ENCODE data around the gene SDK2.
"Not testable (repeated sequence)": the region's sequence is repeated elsewhere in the genome, so short reads cannot be mapped to it uniquely, and the experiment has no call there.

The SDK2 gene

GRCh38 chr17:73311781-73312641 is 332.2 kb downstream of the SDK2 start, which contains the start of gene CDC42EP4:
Gene CDC42EP4 (minus strand): TSS chr17:73312001. CDS start chr17:73286500, 25,501 bp downstream.
- peak; percentile 94 to 96 for DNase-seq

GRCh38 chr17:73311428-73311780 is 332.8 kb downstream of the SDK2 start:
- DNase-seq, result no peak

DNA sequence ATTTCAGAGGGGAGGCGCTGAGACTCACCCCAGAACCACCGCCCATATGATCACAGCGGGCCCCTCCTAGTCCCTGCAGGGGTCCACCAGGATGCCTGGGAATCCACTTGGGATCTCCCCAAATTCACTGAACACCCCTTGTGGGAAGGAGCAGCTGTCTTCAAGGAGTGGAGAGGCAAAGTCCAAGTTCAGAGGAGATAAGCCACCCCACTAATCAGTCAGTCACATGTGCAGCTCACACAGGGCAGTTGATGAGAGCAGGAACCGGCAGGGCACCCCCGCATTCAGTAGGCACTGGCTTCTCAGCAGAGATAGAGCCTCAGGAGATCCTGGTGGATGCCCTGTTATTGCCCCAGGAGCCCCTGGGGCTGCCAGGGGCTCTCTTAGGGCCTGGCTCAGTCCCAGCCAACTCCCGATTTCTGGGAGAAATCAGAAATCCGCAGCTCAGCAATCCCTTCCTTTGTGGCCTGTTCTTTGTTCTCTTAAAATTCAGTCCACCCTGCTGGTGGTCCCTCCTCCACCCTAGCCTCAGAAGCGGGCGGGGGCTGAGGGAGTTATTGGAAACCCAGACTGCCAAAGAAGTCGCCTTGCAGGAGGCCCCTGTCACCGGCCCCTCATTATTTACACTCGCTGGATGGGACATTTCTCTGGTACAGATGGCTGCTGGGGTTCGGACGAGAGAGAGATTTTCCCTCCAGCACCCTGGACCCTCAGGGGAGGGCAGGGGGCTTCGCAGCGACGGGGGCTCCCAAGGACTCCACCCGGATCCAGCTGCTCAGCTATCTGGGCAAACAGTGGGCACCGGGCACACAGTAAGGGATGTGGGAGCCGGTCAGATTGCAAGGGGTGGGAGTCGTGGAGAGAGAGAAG is 334.3 kb downstream of the SDK2 start:
- peak; percentile 28 to 46 for DNase-seq

DNA sequence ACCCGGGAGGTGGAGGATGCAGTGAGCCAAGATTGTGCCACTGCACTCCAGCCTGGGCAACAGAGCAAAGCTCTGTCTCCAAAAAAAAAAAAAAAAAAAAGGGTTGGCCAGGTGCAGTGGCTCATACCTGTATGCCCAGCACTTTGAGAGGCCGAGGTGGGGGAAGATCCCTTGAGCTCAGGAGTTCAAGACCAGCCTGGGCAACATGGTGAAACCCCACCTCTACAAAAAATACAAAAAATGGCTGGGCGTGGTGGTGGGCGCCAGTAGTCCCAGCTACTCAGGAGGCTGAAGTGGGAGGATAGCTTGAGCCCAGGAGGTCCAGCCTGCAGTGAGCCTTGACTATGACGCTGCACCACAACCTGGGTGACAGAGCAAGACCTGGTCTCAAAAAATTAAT is 335.3 kb downstream of the SDK2 start:
- DNase-seq, result not testable (repeated sequence)

GRCh38 chr17:73308017-73308823 is 336.0 kb downstream of the SDK2 start:
- peak; percentile 55 to 65 for DNase-seq

- DNase-seq, result no peak
Measured at GRCh38 chr17:73307130-73307529, 337.1 kb downstream of the SDK2 start.

- no peak for DNase-seq
Measured at GRCh38 chr17:73305845-73306836, 338.1 kb downstream of the SDK2 start.

DNA sequence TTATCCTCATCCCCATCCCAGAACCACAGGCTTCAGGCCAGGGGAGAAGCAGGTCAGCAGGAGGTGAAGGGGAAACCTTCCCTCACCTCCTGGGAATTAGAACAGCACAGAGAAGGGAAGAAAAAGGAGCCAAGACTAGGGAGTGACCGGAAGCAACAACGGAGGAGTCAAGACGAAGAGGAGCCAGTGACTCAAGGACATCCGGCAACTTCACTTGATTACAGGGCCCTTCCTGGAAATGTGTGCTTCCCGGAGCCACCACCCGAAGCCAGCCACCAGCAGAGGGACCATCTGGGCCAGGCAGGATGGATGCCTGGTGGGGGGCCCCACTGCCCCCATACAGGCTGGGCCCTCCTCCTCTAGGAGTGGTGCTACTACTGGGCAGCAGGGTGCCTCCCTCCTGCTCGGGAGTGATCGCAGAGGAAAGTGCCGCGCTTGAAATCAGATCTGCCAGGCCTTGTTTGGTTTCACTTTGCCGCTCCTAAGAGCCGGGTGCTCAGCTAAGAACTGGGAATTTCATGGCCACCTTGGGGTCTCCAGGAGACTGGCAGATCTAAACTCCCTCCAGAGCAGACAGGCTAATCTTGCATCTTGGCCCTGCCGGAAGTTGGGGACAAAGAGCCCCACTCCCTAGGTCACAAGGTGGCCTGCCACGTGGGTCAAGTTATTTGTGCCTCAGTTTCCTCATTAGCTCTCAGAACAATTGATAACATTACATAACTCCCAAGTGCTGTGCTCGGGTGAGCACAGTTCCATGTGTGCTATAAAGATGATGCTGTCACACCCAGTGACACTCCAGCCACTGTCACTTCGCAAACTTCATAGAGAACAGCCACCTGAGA is 339.1 kb downstream of the SDK2 start:
- peak; percentile 45 to 49 for DNase-seq

GRCh38 chr17:73304438-73304837 is 339.8 kb downstream of the SDK2 start:
- DNase-seq, result no peak

DNA sequence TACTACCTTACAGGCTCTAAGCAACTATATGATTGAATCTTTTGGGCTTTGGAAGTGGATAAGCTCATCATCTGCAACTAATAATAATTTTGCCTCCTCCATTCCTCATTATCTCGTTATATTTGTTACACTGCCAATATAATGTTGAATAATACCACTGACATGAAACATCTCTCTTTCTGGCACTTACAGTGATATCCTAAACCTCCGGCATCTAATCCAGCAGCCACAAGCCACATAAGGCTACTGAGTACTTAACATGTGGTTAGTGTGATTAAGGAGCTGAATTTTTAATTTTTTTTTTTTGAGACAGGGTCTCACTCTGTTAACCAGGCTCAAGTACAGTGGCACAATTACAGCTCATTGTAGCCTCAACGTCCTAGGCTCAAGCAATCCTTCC is 342.1 kb downstream of the SDK2 start:
- no peak for DNase-seq

- DNase-seq, result no peak
Measured at GRCh38 chr17:73301369-73301768, 342.9 kb downstream of the SDK2 start.

DNA sequence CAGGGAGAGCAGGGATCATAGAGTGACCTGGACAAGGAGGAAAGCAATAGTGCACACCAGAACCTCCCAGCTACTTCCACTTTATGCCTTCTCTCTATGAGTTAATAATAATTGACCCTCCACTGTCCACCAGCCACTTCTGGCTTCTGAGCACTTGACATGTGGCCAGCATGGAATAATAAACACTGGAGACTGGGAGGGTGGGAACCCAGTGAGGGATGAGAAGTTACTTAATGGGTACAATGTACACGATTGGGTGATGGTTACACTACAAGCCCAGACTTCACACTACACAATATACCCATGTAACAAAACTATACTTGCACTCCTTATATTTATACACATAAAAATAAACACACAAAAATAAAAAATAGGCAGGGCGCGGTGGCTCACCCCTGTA is 343.9 kb downstream of the SDK2 start:
- no peak for DNase-seq

GRCh38 chr17:73297934-73298861 is 346.0 kb downstream of the SDK2 start:
- peak in 1 of 2 donors; percentile 40 for DNase-seq

GRCh38 chr17:73293480-73293911 is 350.7 kb downstream of the SDK2 start:
- no peak for DNase-seq

GRCh38 chr17:73293031-73293430 is 351.2 kb downstream of the SDK2 start:
- no peak for DNase-seq

GRCh38 chr17:73292031-73292531 is 352.2 kb downstream of the SDK2 start:
- DNase-seq, result no peak

DNA sequence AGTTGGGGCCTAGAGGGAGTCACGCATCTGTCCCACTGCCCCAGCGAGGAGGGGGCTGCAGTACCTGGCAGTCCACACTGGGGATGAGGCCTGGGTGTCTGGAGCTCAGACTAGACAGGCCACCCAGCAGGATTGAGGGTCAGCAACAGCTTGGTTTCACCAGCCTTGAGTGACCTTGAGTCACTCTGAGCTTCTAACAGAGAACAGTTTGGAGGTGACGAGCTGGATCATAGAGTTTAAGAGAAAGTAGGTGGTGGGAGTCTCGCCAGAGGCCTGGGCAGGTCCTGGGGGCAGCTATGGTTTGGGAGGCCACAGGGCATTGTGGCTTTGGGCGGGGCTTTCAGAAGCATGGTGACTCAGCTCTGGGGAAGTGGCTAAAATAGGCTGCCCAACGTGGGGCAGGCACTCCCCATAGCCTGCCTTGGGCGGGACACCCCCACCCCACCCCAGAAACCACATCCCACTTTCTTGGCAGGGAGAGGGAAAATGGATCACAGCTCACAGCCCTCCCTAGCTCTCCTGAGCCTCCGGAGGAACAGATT is 352.9 kb downstream of the SDK2 start:
- DNase-seq, result peak; percentile 88 to 89

DNA sequence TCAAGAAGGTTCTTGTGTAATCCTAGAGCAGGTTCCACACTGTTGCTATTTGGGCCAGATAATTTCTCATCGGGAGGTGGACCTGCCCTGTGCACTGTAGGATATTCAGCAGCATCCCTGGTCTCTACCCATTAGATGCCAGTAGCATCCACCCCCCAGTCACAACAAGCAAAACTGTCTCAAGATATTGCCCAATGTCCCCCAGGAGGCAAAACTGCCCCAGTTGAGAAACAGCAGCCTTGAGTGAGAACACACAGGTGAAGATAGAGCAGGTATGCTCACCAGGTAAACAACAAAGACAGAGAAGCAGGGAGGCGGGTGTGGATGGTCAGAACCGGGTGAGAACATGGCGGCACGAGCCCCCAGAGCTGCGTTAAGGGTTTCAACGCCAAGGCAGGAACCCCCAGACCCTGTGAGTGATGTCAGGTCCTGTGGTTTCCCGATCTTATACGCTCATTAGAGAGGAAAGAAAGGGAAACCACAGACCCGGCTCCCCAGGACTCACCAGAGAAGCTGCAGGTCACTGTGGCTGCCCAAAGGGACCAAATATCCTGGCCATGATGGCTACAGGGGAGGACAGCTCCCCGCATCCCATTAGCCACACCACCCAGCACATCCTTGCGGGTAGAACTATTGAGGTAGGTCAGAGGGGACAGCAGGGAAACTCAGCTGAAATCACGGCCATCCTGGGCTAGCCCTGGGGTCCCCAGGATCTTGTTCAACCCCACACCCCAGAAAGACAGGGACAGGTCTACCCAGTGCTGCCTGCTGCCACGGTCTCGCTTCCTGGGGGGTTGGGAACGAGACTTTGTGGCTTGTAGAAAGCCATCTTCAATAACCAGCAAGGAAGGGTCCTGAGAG is 353.6 kb downstream of the SDK2 start:
- DNase-seq, result no peak
